SKM-1 (cell line): Measurements from ENCODE around the gene HSD3B1.
"Not testable (repeated sequence)": the region's sequence is repeated elsewhere in the genome, so short reads cannot be mapped to it uniquely, and the experiment has no call there.

ENCODE experiments used
- DNase-seq: peaks from one replicate; lab custom pipeline; 2025; ENCODE audit not compliant: unreplicated experiment; lab: John Stamatoyannopoulos, UW

The HSD3B1 gene

DNA sequence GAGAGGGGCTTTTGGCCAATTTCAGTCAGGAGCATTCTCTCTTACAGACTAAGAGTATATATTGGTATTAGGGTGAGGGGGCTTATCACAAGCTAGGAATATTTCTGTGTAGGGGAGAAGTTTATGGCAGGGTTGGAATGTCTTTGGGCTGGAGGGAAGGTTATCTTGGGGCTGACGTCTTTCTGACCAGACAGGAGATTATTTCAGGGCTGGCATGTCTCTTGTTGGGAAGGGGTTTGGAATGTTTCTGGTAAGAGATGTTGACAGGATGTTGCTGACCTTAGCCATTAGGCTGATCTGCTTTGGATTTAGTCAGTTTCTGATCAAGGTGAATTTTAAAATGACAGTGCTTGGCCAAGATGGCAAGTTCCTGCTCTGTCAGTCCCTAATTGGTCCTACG is 17.8 kb upstream of the HSD3B1 start:
- DNase-seq: no peak

DNA sequence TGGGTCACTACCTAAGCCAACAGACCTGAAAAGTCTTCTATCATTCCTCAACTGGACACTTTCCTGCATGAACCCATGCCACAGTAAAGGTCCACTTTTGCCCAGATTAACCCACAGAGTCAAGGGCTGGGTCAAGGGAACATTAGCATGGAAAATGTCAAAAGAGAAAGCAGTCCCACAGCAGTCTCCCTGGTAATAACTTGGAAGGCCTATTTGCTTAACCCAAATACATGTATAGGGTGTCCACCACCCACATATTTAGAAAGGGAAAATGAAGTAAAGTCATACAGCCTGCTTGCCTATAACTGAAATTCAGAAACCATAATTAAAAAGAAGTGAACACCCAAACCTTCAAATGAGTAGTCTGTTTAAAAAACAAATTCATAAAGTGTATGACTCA is 16.1 kb upstream of the HSD3B1 start:
- no peak for DNase-seq

DNA sequence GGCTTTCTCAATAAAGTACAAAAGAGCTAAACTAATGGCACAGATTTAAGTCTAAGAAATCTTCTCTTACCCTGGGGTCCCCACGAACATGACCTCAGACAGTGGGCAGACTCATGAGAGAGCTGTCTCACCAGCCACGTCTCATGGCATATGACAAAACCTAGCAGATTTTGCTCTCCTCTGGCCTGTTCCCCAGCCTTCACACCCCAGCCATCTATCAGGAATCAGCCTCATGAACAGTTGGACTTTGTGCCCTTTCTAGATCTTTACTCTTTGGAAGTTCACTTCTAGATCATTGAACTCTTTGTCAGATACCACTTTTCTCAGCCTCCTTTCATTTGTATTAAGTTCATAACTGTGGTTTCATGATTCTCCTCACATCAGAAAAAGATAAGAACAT is 14.2 kb upstream of the HSD3B1 start:
- no peak for DNase-seq

DNA sequence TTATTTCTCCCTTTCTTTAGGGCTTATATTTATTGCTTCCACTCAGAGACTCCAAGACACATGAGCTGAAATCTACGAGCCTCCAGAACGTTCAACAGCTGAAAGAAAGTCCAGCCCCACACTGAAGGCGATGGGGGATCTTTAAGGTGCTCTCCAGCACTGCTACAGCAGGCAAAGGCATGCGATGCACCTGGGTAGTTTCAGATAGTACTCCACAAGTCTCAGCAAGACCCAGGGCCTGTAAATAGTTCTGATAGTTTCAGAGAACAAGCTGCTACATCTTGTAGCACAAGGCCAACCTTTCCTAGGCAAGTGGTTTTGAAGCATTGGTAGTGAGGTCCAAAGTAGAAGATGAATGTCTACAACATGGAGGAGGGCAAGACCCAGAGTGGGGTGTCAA is 2.2 kb upstream of the HSD3B1 start:
- DNase-seq: no peak

DNA sequence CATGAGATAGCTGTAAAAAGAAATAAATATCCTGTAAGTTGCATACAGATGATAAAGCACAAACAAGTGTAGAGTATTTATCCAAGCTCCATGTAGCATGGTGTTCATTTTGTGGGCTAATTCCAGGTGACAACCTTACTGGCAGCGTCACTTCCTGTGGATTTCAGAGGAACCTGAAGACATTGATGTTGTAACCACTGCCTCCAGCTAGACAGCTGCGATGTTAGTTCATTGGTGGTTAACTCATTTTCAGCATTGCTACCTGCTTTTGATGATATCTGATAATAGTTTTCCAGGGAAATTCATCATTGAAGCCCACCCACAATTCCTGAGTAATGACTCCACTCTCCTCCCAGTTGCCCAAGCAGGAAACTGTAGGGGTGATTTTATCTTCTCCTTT is 3.0 kb downstream of the HSD3B1 start:
- no peak for DNase-seq

DNA sequence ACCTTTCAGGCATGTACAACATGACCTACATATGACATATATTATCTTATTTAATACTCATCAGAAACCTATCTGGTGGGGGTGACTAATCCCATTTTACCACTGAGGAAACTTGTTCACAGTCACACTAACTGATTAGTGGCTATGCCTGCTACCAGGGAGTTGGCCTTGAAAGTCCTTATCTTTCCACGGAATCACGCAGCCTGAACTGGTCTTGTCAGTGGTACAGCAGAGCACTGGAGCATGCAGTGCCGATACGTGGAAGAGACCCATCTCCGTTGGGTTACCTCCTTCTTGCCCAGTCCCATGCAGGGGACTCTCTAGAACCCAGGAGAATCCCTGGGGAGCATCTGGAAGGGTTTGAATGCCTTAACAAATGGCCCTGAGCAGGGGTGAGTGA is 8.2 kb downstream of the HSD3B1 start:
- no peak for DNase-seq

DNA sequence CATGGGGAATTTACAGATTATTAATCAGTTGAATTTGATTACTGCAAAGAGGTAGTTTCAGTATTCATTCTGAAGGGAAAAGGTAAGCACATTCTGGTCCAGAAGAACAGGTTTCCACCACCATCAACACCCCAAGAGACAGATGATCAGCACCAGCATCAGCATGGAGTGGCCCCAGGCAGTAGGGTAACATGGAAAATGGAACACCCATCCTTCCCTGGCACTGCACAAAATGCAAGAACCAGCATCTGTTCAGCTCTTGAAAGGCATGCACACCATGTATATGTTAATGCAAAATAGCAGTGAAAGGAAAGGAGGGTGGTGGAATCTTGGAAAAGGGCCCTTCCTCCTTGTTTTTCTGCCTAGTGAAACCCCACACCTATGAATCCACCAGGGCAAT is 9.2 kb downstream of the HSD3B1 start:
- DNase-seq: no peak

DNA sequence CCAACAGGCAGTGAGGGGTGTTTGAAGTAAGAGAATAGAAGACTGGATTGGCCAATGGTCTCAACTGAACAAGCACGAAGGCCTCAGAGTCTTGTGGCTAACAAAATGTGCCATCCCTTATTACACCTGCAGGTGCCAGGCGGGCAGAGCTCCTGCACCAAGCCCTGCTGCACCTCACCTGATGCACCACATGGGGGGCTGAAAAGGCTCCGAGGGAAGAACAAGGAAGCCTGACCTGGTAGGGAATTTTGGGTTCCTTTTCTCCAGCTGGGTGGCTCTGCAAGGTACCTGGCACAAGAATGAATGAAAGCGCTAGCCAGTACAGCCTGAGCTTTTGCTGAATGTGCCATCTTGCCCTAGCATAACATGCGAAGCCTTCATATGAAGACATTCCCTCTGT is 9.7 kb downstream of the HSD3B1 start:
- no peak for DNase-seq

DNA sequence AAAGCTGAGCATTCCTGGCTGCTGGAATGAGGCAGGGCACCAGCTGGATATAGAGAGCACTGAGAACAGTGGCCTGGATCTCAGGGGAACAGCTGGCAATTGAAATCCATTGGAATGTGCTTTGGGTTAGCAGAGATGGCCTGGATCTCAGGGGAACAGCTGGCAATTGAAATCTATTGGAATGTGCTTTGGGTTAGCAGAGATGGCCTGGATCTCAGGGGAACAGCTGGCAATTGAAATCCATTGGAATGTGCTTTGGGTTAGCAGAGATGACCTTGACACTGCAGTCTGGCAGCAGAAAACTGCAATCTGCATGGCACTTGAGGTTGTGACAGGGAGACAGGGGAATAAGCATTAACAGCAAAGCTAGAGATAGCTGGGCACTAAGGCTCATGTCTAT is 10.7 kb downstream of the HSD3B1 start:
- not testable (repeated sequence) for DNase-seq

DNA sequence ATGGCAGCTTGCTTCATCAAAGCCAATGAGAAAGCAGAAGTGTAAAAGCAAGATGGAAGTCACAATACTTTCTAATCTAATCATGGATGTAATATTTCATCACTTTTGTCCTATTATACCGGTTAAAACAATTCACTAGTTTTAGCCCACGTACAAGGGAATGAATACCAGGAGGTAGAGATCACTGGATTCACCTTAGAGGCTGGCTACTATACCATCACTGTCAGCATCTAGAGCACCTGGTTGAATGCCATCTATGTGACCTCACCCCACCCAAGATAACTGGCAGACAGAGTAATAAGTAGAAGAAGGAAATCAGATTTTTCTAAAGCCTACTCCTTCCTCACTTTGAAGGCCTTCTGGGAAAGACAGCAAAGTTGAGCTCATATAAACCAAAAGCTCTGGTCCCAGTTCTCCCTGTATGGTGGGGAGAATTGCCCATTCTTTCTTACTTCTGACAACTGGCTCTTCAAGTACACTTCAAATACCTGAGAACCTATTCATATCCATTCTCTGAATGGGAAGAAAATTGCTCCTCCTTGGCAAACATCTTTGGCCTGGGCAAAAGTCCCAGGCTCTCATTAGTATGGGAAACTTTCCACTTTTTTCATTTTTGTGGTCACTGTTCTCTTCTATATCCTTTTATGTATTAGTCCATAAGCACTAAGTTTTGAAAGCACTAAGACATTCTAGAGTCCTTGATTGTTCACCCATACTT is 24.8 kb downstream of the HSD3B1 start:
- no peak for DNase-seq

DNA sequence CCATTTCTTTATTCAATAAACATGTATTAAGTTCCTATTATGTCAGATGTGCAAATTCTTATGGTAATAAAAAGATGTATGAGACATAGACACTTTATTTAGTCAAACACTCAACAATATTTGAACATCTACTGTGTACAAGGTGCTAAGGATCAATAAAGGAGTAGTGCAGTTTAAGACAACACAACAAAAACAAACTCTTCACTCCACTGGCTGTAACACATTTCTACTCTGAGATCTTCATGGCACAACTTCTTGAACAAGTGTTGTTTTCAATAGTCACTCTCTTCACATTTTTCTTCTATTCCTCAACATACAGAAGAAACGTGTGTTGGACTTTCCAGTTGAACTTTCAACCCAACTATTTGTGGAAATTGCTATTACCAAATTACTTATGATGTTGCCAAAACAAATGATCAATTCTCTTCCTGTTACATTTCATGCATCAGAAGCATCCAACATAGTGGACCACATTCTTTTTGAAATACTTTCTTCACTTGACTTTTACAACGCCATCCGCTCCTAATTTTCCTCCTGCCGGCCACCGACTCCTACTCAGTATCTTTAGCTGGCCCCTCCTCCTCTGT is 25.4 kb downstream of the HSD3B1 start:
- no peak for DNase-seq

DNA sequence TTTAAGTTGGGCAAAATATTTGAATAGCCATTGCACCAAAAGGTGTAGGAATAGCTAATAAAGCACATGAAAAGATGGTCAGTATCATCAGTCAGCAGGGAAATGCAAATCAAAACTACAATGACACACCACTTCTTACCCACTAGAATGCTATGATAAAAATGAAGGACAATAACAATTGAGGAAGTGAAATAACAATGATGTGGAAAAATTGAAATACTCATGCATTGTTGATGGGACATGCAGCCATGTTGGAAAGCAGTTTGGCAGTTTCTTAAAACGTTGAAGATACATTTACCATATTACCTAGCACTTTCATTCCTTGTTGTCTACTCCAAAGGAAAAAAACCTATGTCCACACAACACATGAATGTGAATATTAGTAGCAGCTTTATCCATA is 28.4 kb downstream of the HSD3B1 start:
- DNase-seq: no peak

DNA sequence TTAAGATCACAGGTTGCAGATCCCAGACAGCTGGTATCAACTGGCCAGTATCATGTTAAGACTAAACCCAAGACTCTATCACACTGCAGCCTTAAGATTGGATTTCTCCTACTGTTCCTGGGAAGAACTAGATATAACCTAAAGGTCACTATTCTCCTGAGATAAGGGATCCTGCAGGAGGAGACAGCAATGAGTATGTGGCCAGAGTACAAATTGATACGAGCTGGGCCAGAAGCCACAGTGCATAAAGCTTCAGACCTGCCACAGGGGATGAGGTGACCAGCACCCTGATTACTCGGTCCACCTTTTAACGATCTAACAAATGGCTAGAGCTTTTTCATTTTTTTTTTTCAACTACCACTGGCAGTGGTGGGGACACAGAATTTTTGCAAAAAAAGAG is 31.0 kb downstream of the HSD3B1 start:
- DNase-seq: no peak

DNA sequence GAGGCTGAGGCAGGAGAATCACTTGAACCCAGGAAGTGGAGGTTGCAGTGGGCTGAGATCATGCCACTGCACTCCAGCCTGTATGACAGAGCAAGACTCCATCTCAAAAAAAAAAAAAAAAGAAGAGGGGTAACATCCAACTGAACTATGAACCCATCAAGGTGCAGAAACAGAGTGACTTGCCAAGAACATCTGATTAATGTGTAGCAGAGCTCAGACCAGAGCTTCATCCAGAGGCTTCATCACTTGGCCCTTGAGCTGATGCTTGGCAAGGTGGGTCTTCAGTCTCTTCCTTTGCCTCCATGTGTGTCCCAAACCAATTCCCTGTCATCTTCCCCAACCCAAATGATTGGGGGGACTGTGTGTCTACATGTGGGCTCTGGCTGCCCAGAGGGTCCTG is 32.6 kb downstream of the HSD3B1 start:
- no peak for DNase-seq

DNA sequence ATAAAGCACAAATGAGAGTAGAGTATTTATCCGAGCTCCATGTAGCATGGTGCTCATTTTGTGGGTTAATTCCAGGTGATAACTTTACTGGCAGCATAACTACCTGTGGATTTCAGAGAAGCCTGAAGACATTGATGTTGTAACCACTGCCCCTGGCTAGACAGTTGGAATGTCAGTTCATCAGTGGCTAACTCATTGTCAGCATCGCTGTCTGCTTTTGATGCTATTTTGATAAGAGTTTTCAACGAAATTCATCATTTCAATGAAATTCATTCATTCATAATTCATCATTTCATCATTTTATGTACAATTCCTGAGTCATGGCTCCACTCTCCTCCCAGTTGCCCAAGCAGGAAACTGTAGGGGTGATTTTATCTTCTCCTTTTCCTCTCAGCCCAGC is 34.4 kb downstream of the HSD3B1 start:
- no peak for DNase-seq

DNA sequence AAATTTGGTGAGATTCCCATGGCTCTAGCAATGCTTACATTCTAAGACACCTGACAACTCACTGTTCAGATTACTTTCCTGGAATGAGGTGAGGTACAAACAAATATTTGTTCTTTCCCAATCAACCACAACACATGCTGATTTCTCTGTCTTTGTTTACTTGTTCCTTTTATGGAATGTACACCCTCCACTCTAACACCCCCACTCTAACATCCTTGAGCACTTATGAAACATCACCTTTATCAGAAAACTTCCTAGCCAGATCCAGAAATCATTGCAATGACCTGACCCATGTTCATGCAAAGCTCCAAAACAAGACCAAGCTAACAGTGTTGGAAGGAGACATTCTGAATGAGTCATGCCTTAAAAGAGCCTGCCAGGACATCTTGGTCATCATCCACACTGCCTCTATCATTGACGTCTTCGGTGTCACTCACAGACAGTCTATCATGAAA is 35.5 kb downstream of the HSD3B1 start:
- DNase-seq: no peak

DNA sequence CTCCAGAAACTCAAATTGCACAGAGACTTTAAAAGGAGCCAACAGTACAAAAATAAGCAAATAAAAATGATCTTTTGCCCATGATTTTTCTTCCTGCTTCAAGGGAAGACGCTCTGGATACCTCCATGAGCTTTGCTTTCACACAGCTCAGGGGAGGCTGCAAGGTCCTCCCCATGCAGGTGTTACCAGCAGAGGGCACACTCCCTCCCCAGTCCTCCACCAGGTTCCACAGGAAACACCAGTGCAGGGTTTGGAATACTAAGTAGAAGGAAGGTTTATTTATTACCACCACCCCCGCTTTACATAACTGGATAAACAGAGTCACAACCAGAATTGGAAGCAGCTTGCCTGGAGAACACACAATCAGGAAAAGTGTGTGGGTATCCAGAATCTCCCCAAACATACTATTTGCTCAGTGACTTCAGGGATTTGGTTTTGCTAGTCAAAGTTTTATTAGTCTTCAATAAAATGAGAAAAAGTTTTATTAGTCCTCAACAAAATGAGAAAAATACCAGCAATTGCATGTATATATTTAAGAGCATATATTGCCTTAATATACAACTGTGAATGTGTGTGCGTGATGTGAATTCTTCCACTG is 37.3 kb downstream of the HSD3B1 start:
- DNase-seq: no peak

DNA sequence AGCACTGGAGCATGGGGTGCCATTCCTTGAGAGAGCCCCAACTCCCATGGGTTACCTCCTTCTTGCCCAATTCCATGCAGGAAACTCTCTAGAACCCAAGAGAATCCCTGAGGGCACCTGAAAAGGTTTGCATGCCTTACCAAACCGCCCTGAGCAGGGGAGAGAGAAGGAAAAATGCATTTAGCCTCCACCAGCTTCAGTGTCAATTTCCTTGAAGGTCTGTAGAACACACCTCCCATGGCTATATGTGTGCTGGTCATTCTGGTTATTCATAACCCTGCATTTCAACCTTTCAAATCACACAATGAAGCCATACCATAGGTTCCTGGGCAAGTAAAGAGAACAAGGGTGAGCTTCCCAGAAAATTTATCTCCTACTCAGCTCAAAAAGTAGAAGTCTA is 39.6 kb downstream of the HSD3B1 start:
- no peak for DNase-seq

DNA sequence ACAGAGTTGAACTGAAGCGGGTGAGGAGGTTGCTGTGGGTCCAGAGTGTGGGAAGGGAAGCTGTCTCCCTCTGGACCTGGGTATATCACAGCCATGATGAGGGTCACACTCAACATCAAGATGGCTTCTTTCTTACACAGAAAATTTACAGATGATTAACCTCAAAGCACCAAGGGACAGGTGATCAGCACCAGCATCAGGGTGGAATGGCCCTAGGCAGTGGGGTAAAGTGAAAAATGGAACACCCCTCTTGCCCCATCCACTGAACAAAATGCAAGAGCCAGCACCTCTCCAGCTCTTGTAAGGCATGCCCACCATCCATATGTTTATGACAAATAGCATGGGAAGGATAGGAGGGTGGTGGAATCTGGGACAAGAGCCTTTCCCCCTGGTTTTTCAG is 40.3 kb downstream of the HSD3B1 start:
- no peak for DNase-seq

DNA sequence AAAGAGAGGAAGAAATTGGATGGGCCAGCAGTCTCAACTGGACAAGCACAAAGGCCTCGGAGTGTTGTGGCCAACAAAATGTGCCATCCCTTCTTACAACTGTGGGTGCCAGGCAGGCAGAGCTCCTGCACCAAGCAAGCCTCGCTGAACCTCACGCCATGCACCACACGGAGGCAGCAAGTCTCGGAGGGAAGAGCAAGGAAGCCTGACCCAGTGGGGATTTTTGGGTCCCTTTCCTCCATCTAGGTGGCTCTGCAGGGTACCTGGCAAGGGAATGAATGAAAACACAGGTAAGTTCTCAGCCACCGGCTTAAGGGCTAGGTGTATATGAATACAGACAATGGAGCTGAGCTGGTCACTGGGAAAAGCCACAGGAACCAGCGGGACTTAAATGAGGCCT is 40.8 kb downstream of the HSD3B1 start:
- no peak for DNase-seq

DNA sequence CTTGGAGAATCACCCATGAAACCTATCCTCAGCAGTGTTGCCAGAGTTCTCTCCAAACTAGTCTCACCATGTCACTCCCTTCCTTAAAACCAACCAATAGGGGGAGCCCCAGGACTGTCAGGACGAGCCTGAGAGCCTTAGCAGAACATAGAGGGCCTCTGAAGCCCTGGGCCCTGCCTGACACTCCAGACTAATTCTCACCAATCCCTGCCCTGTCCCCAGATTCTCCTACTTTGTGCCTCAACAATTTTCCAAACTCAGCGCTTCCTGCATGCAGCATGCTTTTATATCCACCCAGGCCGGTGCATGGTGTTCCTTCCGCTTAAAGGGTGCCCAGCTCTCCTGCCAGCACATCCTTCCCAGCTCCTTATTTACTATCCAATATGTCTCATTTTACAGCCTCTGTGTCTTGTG is 42.7 kb downstream of the HSD3B1 start:
- peak; percentile 78 for DNase-seq

DNA sequence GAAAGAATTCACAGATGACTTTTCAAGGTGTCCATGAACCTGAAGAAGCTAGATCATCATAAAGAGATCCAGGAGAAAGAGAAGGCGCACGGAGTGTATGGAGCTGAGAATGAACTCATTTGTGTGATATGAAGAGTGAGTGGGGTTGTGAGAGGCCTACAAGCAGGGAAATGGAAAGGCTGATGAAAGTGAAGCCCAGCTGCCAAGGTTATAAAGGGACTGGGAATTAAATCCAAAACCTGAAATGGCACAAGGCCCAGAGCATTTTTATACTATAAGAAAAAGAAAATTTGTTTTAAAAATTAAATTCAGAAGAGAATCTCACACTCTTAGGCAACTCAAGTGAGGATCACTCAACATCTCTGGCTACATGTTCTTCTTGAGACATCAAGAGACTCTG is 43.4 kb downstream of the HSD3B1 start:
- DNase-seq: no peak

DNA sequence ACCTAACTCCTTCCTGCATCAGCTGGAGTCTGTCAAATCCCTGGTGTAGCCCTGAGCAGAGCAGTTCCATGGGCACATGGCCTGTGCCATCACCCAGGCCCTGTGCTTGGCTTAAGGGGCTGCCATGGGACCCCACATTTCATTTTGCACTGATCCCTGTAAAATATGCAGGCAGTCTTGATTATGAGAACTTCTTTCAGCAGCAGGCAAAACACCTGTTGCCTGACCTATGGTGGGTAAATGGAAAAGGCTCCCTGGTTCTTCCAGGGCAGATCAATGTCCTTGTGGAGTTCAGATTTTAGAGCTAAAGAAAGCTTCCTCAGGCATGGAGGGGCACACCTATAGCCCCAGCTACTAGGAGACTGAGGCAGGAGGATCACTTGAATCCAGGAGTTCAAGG is 44.2 kb downstream of the HSD3B1 start:
- DNase-seq: no peak
